Neuronal stem cell (in vitro differentiated cells): ENCODE results near the gene PDE7B.

Experiments
- DNase-seq: peaks from one replicate; pipeline ENCODE4 v3.0.0-alpha.2; 2013; ENCODE audit warnings: low spot score
- H2AFZ ChIP-seq: one replicate; pipeline ENCODE4 v1.6.1; 2013; ENCODE audit warnings: mild to moderate bottlenecking, low read length, inconsistent platforms
- H2AK5ac ChIP-seq: 2 replicates; pipeline ENCODE4 v1.6.1; 2013; ENCODE audit warnings: low read depth, mild to moderate bottlenecking, inconsistent platforms, low read length, moderate library complexity, mixed read lengths
- H2BK120ac ChIP-seq: 2 replicates; pipeline ENCODE4 v1.6.1; 2013; ENCODE audit warnings: low read depth, mild to moderate bottlenecking, inconsistent platforms, low read length, moderate library complexity, mixed read lengths
- H2BK12ac ChIP-seq: one replicate; pipeline ENCODE4 v1.6.1; 2013; ENCODE audit warnings: low read length, inconsistent platforms
- H2BK15ac ChIP-seq: 2 replicates; pipeline ENCODE4 v1.6.1; 2013; ENCODE audit warnings: mild to moderate bottlenecking, low read length, inconsistent platforms, mixed read lengths
- H2BK5ac ChIP-seq: one replicate; pipeline ENCODE4 v1.6.1; 2013; ENCODE audit warnings: inconsistent platforms, mild to moderate bottlenecking, low read length, moderate library complexity
- H3K14ac ChIP-seq: one replicate; pipeline ENCODE4 v1.6.1; 2013; ENCODE audit warnings: low read length, inconsistent platforms
- H3K18ac ChIP-seq: 2 replicates; pipeline ENCODE4 v1.6.1; 2013; ENCODE audit warnings: low read length, inconsistent platforms
- H3K23ac ChIP-seq: 2 replicates; pipeline ENCODE4 v1.6.1; 2013; ENCODE audit warnings: low read depth, mild to moderate bottlenecking, mixed read lengths, low read length, inconsistent platforms; ENCODE audit not compliant: poor library complexity
- H3K27ac ChIP-seq: replicated peaks from 3 replicates; pipeline ENCODE4 v1.5.1; 2013; ENCODE audit warnings: low read length, inconsistent platforms
- H3K27me3 ChIP-seq, 3 experiments: 2 replicates each; pipeline ENCODE4 v1.6.1; 2013; ENCODE audit warnings: low read length in 3 of 3, mild to moderate bottlenecking in 2 of 3, inconsistent platforms in 1 of 3, low read depth in 1 of 3, mixed read lengths in 1 of 3, moderate library complexity in 1 of 3; ENCODE audit not compliant: control insufficient read depth in 3 of 3, insufficient read depth in 3 of 3
- H3K36me3 ChIP-seq, 2 donors: replicated peaks in 1 of 2; 2 replicates each; pipeline ENCODE4 v1.6.1; 2013; ENCODE audit warnings: low read length in 2 of 2; ENCODE audit not compliant: control insufficient read depth in 2 of 2, insufficient read depth in 2 of 2
- H3K4ac ChIP-seq: 2 replicates; pipeline ENCODE4 v1.6.1; 2013; ENCODE audit warnings: inconsistent platforms, mild to moderate bottlenecking, low read length, moderate library complexity
- H3K4me1 ChIP-seq, 2 donors: 1 replicate in 1 of 2; 2 replicates in 1 of 2; pipeline ENCODE4 v1.6.1; 2013; ENCODE audit warnings: low read length in 2 of 2, low read depth in 1 of 2; ENCODE audit not compliant: control insufficient read depth in 2 of 2, insufficient read depth in 1 of 2
- H3K4me2 ChIP-seq: one replicate; pipeline ENCODE4 v1.6.1; 2013; ENCODE audit warnings: mild to moderate bottlenecking, low read length, inconsistent platforms; ENCODE audit not compliant: insufficient read depth, poor library complexity, severe bottlenecking
- H3K4me3 ChIP-seq, 2 donors: 2 replicates each; pipeline ENCODE4 v1.5.1; 2013; ENCODE audit warnings: low read length in 2 of 2, mild to moderate bottlenecking in 2 of 2, inconsistent platforms in 1 of 2, moderate library complexity in 1 of 2
- H3K79me1 ChIP-seq: one replicate; pipeline ENCODE4 v1.6.1; 2013; ENCODE audit warnings: low read depth, mild to moderate bottlenecking, inconsistent platforms, low read length, moderate library complexity
- H3K9ac ChIP-seq: one replicate; pipeline ENCODE4 v1.6.1; 2013; ENCODE audit warnings: mild to moderate bottlenecking, low read depth, low read length, inconsistent platforms; ENCODE audit not compliant: poor library complexity
- H3K9me3 ChIP-seq, 2 donors: replicated peaks in 1 of 2; 2 replicates each; pipeline versions ENCODE3 to v1.6.1; 2013; ENCODE audit warnings: low read length in 2 of 2, mild to moderate bottlenecking in 2 of 2, inconsistent platforms in 1 of 2, low read depth in 1 of 2, mixed read lengths in 1 of 2, moderate library complexity in 1 of 2; ENCODE audit not compliant: control insufficient read depth in 2 of 2, insufficient read depth in 1 of 2
- H4K8ac ChIP-seq: one replicate; pipeline ENCODE4 v1.6.1; 2013; ENCODE audit warnings: low read depth, mild to moderate bottlenecking, inconsistent platforms, low read length, moderate library complexity
- H4K91ac ChIP-seq: one replicate; pipeline ENCODE4 v1.6.1; 2013; ENCODE audit warnings: low read length, low read depth, mild to moderate bottlenecking, inconsistent platforms; ENCODE audit not compliant: poor library complexity
- WGBS, 2 donors: extraction: QIAGEN DNeasy Blood & Tissue Kit; methylation state at CpG; one replicate each; pipeline ENCODE4 v1.1.7; 2013; ENCODE audit warnings: missing lambda C conversion rate in 2 of 2, mixed read lengths in 1 of 2; ENCODE audit not compliant: insufficient read length in 2 of 2, insufficient replicate concordance in 1 of 2; ENCODE audit errors: extremely low coverage in 2 of 2; 5-methylcytosine and 5-hydroxymethylcytosine counted together

Gene PDE7B

DNA sequence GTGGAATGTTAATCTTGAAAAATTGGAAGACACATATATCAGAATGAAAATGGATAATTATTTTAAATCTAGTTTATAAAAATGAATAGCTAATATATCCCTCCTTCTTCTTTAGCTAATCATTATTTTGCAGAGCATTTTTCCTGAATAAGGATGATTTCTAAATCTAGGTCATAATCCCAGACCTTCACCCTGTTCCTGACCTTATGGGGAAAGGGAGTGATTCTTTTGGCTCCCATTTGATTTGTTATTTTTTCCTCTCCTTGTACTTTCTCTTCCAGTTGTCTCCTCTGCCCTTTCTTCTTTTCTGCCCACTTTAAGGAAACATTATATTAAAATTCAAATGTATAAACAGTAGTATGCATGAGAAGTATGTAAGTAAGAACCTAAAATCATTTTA lies 208.6 kb downstream of the PDE7B start:
- H4K91ac ChIP-seq, result no peak overlapping the region
- no peak overlapping the region for H3K4me2 ChIP-seq
- H2BK12ac ChIP-seq, result no peak overlapping the region
- H4K8ac ChIP-seq, result no peak overlapping the region
- H3K9ac ChIP-seq, result no peak overlapping the region
- H3K23ac ChIP-seq, result no peak overlapping the region
- no peak overlapping the region for H2BK120ac ChIP-seq
- no peak overlapping the region for H3K14ac ChIP-seq
- no peak overlapping the region for H2BK15ac ChIP-seq
- H3K4me3 ChIP-seq, result no peak overlapping the region
- H3K27ac ChIP-seq, result no peak overlapping the region
- DNase-seq, result no peak
- H3K27me3 ChIP-seq, result no peaks in the 10 kb centered on the region
- H3K4me1 ChIP-seq, result no peaks in the 10 kb centered on the region
- no peak overlapping the region for H2BK5ac ChIP-seq
- no peak overlapping the region for H2AFZ ChIP-seq
- no peak overlapping the region for H3K4ac ChIP-seq
- H2AK5ac ChIP-seq, result no peak overlapping the region
- H3K18ac ChIP-seq, result no peak overlapping the region
- no peaks in the 10 kb centered on the region for H3K9me3 ChIP-seq
- no peaks in the 10 kb centered on the region for H3K36me3 ChIP-seq
- H3K79me1 ChIP-seq, result no peaks in the 10 kb centered on the region

DNA sequence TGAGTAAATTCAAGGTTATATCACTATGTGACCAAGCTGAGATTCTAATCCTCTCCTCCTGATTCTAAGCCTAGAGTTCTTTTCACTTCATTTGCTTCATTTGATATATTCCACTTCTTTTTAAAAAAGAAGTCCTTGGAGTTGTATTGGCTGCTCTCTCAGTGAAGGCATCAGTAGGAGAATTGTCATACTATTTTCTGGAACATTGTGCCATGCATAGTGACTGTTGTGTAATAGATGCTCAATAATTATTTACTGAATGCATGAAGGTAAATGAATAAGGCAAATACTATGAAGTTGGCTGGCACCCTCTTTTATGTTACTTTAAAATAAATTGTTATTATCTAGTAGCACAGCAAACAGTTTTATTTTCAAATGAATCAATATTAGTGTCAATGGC lies 209.3 kb downstream of the PDE7B start:
- H2AFZ ChIP-seq, result no peak overlapping the region
- no peaks in the 10 kb centered on the region for H3K4me1 ChIP-seq
- no peaks in the 10 kb centered on the region for H3K9me3 ChIP-seq
- H4K91ac ChIP-seq, result no peak overlapping the region
- H3K27ac ChIP-seq, result no peak overlapping the region
- no peak overlapping the region for H3K14ac ChIP-seq
- no peak overlapping the region for H3K9ac ChIP-seq
- no peaks in the 10 kb centered on the region for H3K79me1 ChIP-seq
- H3K4me2 ChIP-seq, result no peak overlapping the region
- DNase-seq, result no peak
- no peak overlapping the region for H2BK15ac ChIP-seq
- no peak overlapping the region for H3K4ac ChIP-seq
- H4K8ac ChIP-seq, result no peak overlapping the region
- H3K27me3 ChIP-seq, result no peaks in the 10 kb centered on the region
- H2BK12ac ChIP-seq, result no peak overlapping the region
- no peaks in the 10 kb centered on the region for H3K36me3 ChIP-seq
- no peak overlapping the region for H2BK120ac ChIP-seq
- no peak overlapping the region for H2BK5ac ChIP-seq
- H3K23ac ChIP-seq, result no peak overlapping the region
- no peak overlapping the region for H3K18ac ChIP-seq
- no peak overlapping the region for H2AK5ac ChIP-seq
- H3K4me3 ChIP-seq, result no peak overlapping the region

DNA sequence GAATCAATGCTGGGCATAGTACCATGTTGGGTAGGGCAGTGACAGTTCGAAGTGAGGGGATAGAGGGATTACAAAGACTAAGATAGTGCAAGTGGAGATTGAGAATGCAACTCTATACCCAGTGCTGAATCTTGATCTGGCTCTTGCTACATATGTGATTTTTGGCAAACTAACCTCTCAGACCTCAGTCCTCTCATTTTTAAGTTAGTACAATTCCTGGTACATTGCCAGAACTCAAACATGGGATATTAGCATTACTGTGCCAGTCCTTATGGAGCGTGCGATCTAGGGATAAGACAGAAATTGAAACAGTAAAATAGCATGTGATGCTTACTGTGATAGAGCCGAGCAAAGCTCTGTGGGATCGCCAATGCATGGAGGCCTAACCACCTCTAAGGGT lies 210.2 kb downstream of the PDE7B start:
- no peak overlapping the region for H3K23ac ChIP-seq
- WGBS, 2 donors, result no CpG with 5 or more reads among the region's 5 CpGs
- no peak overlapping the region for H3K18ac ChIP-seq

GRCh38 chr6:136063096-136063495 lies 211.6 kb downstream of the PDE7B start:
- no peak overlapping the region for H3K14ac ChIP-seq
- no peaks in the 10 kb centered on the region for H3K79me1 ChIP-seq
- no peaks in the 10 kb centered on the region for H3K9me3 ChIP-seq
- H3K4ac ChIP-seq, result no peak overlapping the region
- H3K4me3 ChIP-seq, result no peak overlapping the region
- H3K9ac ChIP-seq, result no peak overlapping the region
- WGBS, 2 donors, result no CpG with 5 or more reads among the region's 3 CpGs
- no peaks in the 10 kb centered on the region for H3K27me3 ChIP-seq
- H3K4me2 ChIP-seq, result no peak overlapping the region
- no peaks in the 10 kb centered on the region for H3K36me3 ChIP-seq
- no peak overlapping the region for H4K91ac ChIP-seq
- H2BK5ac ChIP-seq, result no peak overlapping the region
- DNase-seq, result no peak
- no peak overlapping the region for H3K23ac ChIP-seq
- no peak overlapping the region for H2BK120ac ChIP-seq
- H2AK5ac ChIP-seq, result no peak overlapping the region
- no peak overlapping the region for H2AFZ ChIP-seq
- no peak overlapping the region for H3K18ac ChIP-seq
- peaks cover 1 to 2% of the 10 kb centered on the region in 2 donors for H3K4me1 ChIP-seq
- H2BK15ac ChIP-seq, result no peak overlapping the region
- H2BK12ac ChIP-seq, result no peak overlapping the region
- no peak overlapping the region for H3K27ac ChIP-seq
- H4K8ac ChIP-seq, result no peak overlapping the region

More for the DNA sequence above, 210.2 kb downstream of the PDE7B start:
- Histone ChIP-seq H3K4ac (no peak overlapping the region), H2BK15ac (no peak overlapping the region), H4K91ac (no peak overlapping the region), H3K4me3 (no peak overlapping the region), H3K14ac (no peak overlapping the region), H3K79me1 (no peaks in the 10 kb centered on the region), H3K27me3 (no peaks in the 10 kb centered on the region), H3K9ac (no peak overlapping the region), H3K9me3 (no peaks in the 10 kb centered on the region), H2AK5ac (no peak overlapping the region), H2BK120ac (no peak overlapping the region), H2BK12ac (no peak overlapping the region), H3K36me3 (no peaks in the 10 kb centered on the region), H4K8ac (no peak overlapping the region), H2AFZ (no peak overlapping the region), H3K4me1 (no peaks in the 10 kb centered on the region), H3K27ac (no peak overlapping the region), H3K4me2 (no peak overlapping the region), H2BK5ac (no peak overlapping the region)
- DNase-seq, result no peak
